HG02759 (cell line): ENCODE measurements around the gene GP1BA.
"Not testable (repeated sequence)": the region's sequence is repeated elsewhere in the genome, so short reads cannot be mapped to it uniquely, and the experiment has no call there.

Source experiments
- ATAC-seq: cut with Tn5 transposase; IDR thresholded peaks from one replicate; pipeline ENCODE4 v1.9.1; 2021; ENCODE audit warnings: mild to moderate bottlenecking, moderate library complexity; ENCODE audit not compliant: unreplicated experiment

Gene GP1BA

GRCh38 chr17:4901108-4901647 lies 30.9 kb upstream of the GP1BA start:
- ATAC-seq = no peak

- ATAC-seq = no peak
Observed at GRCh38 chr17:4901648-4902344, 30.3 kb upstream of the GP1BA start.

GRCh38 chr17:4902540-4902939 lies 29.5 kb upstream of the GP1BA start:
- ATAC-seq = no peak

GRCh38 chr17:4903051-4903818 lies 28.8 kb upstream of the GP1BA start, which contains the start of gene CHRNE:
TSS of gene CHRNE (minus strand) at chr17:4903098. CDS start at chr17:4903063, 35 bp downstream.
- ATAC-seq = peak; percentile 41

DNA sequence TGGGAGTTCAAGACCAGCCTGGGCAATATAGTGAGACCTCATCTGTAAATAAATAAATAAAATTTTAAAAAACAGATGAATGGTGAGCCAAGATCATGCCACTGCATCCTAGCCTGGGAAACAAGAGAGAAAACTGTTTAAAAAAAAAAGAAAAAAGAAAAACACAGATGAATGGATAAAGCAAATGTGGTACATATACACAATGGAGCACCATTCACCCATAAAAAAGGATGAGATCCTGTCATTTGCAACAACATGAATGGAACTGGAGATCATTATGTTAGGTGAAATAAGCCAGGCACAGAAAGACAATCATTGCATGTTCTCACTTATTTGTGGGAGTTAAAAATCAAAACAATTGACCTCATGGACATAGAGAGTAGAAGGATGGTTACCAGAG lies 25.4 kb upstream of the GP1BA start:
- ATAC-seq = not testable (repeated sequence)

GRCh38 chr17:4908301-4908700 lies 23.8 kb upstream of the GP1BA start:
- no peak for ATAC-seq

DNA sequence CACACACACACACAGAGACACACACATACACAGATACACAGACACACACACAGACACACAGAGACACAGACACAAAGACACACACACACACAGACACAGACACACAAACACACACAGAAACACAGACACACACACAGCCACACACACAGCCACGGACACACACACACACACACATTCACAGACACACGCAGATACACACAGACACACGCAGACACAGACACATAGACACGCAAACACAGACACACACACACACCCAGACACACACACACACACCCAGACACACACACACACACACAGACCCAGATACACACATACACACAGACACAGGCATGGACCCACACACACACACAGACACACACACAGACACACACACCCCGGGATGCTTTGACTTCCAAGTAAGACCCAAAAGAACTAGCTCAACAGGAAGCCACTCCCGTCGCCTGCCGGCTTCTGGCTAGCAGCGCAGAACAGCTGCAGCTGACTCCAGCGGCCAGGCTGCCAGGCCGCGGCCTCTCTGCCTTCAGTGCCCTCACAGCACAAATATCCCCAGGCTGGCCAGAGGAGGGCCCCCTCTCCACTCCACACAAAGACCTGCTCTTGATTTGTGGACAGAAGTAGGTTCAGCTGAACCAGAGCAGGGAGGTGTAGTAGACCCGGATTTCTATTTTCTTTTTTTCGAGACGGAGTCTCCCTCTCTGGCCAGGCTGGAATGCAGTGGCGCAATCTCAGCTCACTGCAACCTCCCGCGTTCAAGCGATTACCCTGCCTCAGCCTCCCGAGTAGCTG lies 23.2 kb upstream of the GP1BA start:
- peak; percentile 48 for ATAC-seq

- ATAC-seq = no peak
Observed at GRCh38 chr17:4913994-4914393, 18.1 kb upstream of the GP1BA start.

- not testable (repeated sequence) for ATAC-seq
Observed at GRCh38 chr17:4914551-4914950, 17.5 kb upstream of the GP1BA start.

- no peak for ATAC-seq
Observed at GRCh38 chr17:4919511-4920047, 12.5 kb upstream of the GP1BA start.

DNA sequence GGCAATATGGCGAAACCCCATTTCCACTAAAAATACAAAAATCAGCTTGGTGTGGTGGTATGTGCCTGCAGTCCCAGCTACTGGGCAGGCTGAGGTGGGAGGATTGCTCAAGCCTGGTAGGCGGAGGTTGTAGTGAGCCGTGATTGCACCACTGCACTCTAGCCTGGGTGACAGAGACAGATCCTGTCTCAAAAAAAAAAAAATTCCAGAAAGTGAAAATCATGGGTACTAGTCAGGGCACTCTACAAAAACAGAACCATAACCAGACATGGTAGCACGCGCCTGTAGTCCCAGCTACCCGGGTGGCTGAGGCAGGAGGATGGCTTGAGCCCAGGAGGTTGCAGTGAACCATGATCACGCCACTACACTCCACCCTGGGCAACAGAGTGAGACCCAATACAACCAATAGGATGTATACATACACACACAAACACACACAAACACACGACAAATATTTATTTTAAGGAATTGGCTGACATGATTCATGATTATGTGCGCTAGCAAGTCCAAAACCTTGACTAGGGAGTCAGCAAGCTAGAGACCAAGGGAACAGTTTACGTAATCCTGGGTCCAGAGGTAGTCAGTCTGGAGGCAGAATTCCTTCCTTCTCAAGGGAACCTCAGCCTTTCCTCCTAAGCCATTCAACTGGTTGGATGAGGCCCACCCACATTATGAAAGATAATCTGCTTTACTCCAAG lies 11.6 kb upstream of the GP1BA start:
- ATAC-seq = no peak

- no peak for ATAC-seq
Observed at GRCh38 chr17:4921320-4921719, 10.8 kb upstream of the GP1BA start.

GRCh38 chr17:4926577-4927335 lies 5.3 kb upstream of the GP1BA start:
- not testable (repeated sequence) for ATAC-seq

DNA sequence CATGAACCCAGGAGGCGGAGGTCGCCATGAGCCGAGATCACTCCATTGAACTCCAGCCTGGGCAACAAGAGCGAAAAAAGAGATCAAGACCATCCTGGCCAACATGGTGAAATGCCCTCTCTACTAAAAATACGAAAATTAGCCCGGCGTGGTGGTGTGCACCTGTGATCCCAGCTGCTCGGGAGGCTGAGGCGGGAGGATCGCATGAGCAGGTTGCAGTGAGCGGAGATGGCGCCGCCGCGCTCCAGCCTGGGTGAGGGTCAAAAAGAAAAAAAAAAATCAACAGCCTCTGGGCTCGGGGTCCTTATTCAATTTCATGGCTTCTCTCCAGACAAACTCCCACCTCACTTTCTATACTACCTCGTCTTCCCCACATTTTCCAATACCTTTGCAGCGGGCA lies 3.2 kb upstream of the GP1BA start:
- ATAC-seq = no peak

DNA sequence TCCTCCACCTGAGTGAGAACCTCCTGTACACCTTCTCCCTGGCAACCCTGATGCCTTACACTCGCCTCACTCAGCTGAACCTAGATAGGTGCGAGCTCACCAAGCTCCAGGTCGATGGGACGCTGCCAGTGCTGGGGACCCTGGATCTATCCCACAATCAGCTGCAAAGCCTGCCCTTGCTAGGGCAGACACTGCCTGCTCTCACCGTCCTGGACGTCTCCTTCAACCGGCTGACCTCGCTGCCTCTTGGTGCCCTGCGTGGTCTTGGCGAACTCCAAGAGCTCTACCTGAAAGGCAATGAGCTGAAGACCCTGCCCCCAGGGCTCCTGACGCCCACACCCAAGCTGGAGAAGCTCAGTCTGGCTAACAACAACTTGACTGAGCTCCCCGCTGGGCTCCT lies 679 bp downstream of the GP1BA start:
- ATAC-seq = no peak

DNA sequence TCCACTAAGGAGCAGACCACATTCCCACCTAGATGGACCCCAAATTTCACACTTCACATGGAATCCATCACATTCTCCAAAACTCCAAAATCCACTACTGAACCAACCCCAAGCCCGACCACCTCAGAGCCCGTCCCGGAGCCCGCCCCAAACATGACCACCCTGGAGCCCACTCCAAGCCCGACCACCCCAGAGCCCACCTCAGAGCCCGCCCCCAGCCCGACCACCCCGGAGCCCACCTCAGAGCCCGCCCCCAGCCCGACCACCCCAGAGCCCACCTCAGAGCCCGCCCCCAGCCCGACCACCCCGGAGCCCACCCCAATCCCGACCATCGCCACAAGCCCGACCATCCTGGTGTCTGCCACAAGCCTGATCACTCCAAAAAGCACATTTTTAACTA lies 1.6 kb downstream of the GP1BA start:
- no peak for ATAC-seq

DNA sequence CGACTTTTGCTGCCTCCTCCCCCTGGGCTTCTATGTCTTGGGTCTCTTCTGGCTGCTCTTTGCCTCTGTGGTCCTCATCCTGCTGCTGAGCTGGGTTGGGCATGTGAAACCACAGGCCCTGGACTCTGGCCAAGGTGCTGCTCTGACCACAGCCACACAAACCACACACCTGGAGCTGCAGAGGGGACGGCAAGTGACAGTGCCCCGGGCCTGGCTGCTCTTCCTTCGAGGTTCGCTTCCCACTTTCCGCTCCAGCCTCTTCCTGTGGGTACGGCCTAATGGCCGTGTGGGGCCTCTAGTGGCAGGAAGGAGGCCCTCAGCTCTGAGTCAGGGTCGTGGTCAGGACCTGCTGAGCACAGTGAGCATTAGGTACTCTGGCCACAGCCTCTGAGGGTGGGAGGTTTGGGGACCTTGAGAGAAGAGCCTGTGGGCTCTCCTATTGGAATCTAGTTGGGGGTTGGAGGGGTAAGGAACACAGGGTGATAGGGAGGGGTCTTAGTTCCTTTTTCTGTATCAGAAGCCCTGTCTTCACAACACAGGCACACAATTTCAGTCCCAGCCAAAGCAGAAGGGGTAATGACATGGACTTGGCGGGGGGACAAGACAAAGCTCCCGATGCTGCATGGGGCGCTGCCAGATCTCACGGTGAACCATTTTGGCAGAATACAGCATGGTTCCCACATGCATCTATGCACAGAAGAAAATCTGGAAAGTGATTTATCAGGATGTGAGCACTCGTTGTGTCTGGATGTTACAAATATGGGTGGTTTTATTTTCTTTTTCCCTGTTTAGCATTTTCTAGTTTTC lies 2.3 kb downstream of the GP1BA start:
- ATAC-seq = no peak

DNA sequence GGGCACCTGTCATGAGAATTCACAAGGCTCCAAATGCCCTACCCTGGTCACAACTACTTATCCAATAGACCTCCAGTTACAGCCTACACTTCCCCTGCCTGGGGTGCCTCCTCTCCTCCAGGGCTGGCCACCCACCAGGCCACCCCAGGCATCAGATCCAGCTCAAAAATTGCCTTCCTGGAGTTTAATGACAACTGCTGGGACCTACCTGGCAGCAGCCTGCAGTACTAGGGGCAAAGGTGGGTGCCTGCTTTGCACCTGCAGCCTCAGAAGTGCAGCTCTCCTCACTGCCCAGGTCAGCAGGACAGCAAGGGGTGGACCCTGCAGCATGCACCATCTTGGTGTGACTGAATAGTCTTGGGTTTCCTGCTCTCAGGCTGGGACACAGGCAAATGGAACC lies 3.6 kb downstream of the GP1BA start:
- ATAC-seq = no peak

DNA sequence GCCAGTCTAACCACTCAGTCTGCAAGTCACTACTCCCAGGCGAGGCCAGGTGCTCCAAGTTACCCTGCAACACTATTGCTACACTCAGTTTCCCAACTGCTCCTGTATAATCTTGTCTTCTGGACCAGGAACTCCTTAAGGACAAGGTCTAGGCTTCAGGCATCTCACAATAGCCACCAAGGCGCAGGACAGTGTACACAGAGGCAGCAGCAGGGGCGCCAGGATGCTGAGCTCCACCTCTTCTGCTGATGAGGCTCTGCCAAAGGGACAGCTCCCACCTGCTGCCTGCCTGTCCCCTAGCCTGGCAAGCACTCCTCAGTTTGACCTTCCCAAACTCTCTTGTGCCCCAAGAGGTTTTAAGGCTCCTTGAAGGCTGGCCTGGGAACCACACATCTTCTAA lies 4.4 kb downstream of the GP1BA start:
- no peak for ATAC-seq
